ENCODE results near the gene TTC9.

GRCh38 chr14:70721542-70721941 lies 79.8 kb downstream of the TTC9 start:
- no peak for TF ChIP-seq CTCF (IDR thresholded peaks at IDR 0.05; ENCODE audit: low read depth, low read length, poor library complexity, severe bottlenecking)
- TF ChIP-seq EZH2phosphoT487 (IDR thresholded peaks at IDR 0.05; ENCODE audit: borderline replicate concordance, low read length), result no peak
